Posterior cingulate gyrus (tissue), 11 donors: ENCODE results near the gene CUL3.
"Not testable (repeated sequence)": the region's sequence is repeated elsewhere in the genome, so short reads cannot be mapped to it uniquely, and the experiment has no call there.

Experiments used
- DNase-seq, 10 donors: peaks; one replicate each; pipeline versions ENCODE4 v3.0.0 to v3.0.0-alpha.2; 2020 to 2021; ENCODE audit warnings: mixed read lengths in 3 of 10
- intact Hi-C: fragments of 100-400 bp; cut with DNase I; formaldehyde crosslinking; loops from one replicate; pipeline ENCODE4 v1.15.1; 2023

Gene CUL3

GRCh38 chr2:224585211-224586088 lies at the start of gene CUL3:
TSS of gene CUL3 (minus strand) at chr2:224585363. CDS start at chr2:224585009, 354 bp downstream.
- intact Hi-C loops, result loop anchor here (10.0 kb wide), 1 partner anchor 631 kb away; the partner anchor contains the start of gene MRPL44

DNA sequence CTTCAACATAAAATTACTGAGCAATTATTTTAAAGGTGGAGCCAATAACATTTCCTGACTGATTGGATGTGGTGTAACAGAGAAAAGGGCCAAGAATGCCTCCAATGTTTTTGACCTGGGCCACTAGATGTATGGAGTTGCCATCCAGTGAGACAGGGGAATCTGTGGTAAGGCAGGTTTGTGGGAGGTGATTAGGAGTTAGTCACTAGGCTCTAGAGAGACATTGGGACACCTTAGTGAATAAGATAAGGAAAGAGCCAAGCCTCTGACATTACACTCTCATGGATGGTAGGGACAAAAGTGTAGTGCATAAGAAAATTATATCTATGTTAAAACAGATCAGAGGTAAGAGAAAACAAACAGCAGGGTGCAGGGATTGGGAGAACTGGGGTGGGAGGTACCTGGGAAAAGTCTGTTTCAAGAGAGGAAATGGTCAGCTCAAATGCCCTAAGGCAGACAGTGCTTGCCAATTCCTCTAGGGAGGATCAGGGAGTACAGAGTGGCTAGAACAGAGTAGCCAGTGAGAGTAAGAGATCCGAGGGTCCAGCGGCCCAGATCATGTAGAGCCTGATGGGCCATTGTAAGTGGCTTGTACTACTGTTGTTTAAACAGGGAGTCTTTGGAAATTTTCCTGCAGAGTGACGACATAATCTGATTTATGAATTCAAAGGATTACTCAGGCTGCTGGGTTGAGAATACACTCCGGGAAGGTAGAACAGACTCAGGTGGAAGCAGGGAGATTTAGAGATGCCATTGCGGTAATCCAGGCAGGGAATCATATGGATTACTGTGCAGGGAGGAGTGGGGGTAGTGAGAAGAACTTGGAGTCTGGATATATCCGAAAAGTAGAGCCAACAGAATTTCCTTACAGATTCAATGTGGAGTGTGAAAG lies 45.7 kb upstream of the CUL3 start:
- intact Hi-C loops, result no loop called here
- DNase-seq, result no peak

More at GRCh38 chr2:224585211-224586088, at the start of gene CUL3:
- DNase-seq, result peak; percentile 98 to 100 (median 99)

DNA sequence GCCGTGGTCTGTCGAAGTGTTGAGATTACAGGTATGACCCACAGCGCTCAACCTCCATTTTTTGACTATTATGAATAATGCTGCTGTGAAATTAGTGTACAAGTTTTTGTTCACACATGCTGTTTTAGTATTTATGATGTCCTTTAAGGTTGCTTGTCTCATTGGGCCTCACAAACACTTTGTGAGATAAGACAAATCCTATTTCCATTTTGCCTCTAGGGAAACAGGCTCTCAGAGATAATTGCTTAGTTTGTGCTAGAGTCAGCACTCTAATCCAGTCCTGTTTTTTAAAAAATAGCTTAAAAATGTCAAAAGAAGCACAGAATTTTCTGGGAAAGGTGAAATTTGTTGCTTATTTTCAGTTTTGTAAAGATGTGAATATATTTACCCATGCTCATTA lies 43.3 kb upstream of the CUL3 start:
- no peak for DNase-seq
- intact Hi-C loops, result no loop called here

DNA sequence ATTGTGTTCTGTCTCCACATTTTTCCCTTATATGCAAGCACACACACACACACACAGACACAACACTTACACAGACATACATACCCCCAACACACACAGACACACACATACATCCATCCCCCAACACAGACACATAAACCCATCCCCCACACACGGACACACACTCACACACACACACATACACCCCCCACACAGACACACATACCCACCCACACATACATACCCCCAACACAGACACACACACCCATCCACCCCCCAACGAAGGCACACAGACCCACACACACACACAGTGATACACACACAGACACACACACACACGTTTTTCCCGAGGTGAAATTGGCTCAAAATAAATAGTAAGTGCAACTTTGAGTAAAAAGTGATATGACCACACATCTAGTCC lies 41.6 kb upstream of the CUL3 start:
- intact Hi-C loops, result no loop called here
- DNase-seq, result no peak

GRCh38 chr2:224613543-224614286 lies 28.6 kb upstream of the CUL3 start:
- no peak for DNase-seq

DNA sequence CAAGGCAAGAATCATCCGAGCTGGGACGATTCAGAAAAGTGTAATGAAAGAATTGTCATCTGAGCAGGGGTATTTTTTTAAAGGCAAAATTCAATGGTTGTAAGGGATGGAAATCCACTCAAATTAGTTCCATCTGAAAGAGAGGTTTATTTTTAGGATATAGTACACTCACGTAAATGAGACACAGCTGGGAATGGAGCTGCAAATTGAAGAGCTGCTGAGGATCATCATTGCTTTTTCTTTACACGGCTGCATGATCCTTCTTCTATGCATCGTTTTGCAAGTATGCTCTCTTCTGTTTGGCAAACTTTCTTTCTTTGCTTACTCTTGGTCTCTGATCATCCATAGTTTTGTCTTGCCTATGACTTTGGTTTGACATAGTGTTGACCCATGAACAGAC lies 27.4 kb upstream of the CUL3 start:
- no peak for DNase-seq
- intact Hi-C loops, result no loop called here

More at GRCh38 chr2:224613543-224614286, 28.6 kb upstream of the CUL3 start:
- intact Hi-C loops, result no loop called here

DNA sequence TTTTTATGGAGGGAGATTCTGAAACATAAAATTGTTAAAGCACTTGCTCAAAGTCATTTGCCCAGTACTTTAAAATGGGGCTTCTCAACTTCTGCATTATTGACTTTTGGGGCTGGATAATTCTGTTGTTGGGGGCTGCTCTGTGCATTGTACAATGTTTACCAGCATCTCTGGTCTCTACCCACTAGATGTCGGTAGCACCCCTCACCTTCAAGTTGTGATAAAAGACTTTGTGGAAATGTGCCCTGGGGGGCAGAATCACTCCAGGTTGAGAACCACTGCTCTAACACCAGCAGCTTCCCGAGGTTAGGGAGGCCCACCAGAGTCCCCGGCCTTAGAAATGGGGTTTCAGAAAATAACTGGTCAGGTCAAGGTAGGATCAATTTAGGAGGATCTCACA lies 26.8 kb upstream of the CUL3 start:
- DNase-seq, result no peak
- intact Hi-C loops, result no loop called here

- intact Hi-C loops, result no loop called here
- no peak for DNase-seq
These were observed 22.9 kb upstream of the CUL3 start for GRCh38 chr2:224608104-224608503.

GRCh38 chr2:224603746-224604500 lies 18.8 kb upstream of the CUL3 start:
- intact Hi-C loops, result not testable (repeated sequence)
- DNase-seq, result peak in 1 of 10 donors; percentile 69

GRCh38 chr2:224602778-224603375 lies 17.7 kb upstream of the CUL3 start:
- DNase-seq, result not testable (repeated sequence)

DNA sequence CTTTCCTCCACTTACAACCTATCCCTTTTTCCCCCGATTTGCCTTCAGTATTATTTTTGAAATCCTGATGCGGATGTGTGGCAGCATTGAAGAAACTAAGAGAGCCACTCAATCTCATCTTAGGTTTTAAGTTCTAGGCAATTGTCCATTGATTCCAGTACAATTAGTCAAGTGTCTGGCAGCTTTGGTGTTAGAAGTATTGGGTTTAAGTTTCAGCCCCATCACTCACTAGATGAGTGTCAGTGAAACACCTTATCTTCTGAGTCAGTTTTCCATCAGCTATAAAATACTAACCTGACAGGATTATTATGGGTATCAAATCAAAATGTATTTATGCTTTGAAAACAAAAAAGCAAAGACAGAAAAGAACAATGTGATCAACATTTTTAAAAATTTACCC lies 16.8 kb upstream of the CUL3 start:
- no peak for DNase-seq
- intact Hi-C loops, result no loop called here

More at GRCh38 chr2:224602778-224603375, 17.7 kb upstream of the CUL3 start:
- intact Hi-C loops, result not testable (repeated sequence)

DNA sequence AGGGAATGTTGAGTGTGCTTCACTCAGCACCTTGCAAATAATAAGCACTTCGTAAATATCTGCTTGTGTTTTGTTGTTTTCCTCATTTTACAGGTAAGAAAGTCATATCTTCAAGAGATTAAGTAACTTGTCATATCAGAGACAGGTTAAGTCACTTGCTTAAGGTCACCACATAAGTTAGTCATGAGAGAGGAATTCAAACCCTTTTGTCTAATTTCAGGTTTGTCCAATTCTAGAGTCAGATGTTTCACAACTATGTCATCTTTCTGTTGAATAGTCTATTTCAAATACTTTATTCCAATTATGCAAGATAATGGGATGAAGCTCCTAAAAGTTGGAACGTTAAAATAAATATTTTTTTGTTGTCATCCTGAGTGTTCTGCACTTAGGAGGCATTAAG lies 13.5 kb upstream of the CUL3 start:
- DNase-seq, result no peak
- intact Hi-C loops, result no loop called here

DNA sequence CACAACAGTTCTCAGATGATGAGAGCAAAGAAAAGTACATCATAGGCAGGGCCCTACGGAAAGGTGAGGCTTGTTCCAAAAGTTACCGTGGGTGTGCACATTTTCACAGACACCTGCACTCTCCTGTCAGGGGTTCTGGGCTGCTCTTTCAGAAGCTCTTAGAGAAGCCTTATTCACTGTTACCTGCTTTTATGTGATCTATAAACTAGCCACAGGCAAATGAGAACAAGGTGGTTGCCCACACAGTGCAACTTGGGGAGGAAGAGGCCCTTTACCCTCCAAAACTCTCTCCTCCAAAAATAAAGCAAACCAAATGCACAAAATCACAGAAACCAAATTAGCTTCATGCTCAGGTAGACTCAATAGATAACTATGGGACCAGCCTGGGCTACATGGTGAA lies 11.1 kb upstream of the CUL3 start:
- no peak for DNase-seq
- intact Hi-C loops, result no loop called here

GRCh38 chr2:224595518-224595917 lies 10.4 kb upstream of the CUL3 start:
- intact Hi-C loops, result no loop called here
- DNase-seq, result no peak

- intact Hi-C loops, result no loop called here
- no peak for DNase-seq
These were observed 9.7 kb upstream of the CUL3 start for GRCh38 chr2:224594840-224595239.

DNA sequence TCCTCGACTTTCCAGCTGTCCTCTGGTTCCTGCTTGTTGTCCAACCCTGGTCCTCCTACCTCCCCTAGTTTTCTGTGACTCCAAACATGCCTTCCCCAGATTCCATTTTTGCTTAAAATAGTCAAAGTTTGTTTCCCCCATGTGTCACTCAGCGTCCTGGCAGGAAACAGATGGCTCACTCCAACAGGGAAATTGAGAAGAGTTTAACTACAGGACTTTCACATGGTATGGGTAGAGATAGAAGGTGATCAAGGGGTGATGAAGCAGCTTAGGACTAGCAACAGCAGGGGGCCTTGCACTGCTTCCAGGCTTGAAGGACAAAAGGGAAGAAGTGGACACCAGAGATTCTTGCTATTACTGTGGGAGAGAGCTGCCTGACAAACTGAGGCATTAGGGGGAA lies 6.1 kb upstream of the CUL3 start:
- intact Hi-C loops, result no loop called here
- no peak for DNase-seq

DNA sequence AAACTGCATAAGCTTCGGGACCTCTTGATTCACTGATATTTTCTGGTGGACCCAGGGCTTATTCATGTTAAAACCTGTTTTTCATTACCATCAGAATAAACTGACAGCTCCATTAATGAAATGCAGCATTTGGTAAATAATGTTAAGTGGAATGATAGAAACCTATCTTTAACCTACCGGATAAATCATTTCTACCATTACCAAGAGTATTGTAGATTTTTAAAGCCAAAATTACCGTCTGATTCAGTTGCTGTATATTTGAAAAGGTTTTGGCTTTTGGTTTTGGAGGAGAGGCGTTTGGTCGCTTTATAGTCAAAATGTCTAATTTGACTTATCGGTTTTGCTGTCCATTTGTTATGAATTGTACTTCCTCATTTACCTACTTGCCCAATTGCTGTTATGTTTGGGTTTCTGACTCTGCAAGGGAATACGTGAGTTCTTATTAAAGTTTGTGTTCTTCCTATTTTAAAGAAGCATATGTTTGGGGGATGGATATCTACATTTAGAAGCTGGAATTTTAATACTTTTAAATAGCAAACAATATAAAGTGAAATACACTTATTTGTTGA lies 1.0 kb upstream of the CUL3 start:
- intact Hi-C loops, result loop anchor here (10.0 kb wide), 1 partner anchor 631 kb away; the partner anchor contains the start of gene MRPL44

GRCh38 chr2:224584785-224585210 lies 365 bp downstream of the CUL3 start:
- intact Hi-C loops, result loop anchor here (10.0 kb wide), 1 partner anchor 630 kb away; the partner anchor contains the start of gene MRPL44
- peak in 9 of 10 donors; percentile 21 to 92 (median 45) for DNase-seq

More for the DNA sequence above, 1.0 kb upstream of the CUL3 start:
- DNase-seq, result no peak
